ENCODE data around the gene TNS1. TPM values are rescaled to one million over a fixed set of nuclear protein-coding genes. Genes with fewer than 3 reads are reported as not detected.

TNS1 gene
- total and polyA plus RNA-seq, 9 of the 15 experiments (the other 6 are each of a cell fraction or from before 2014, with no cell fraction given) = 0.13 to 2.7 (median 0.77) TPM

GRCh38 chr2:217973008-217973787 lies 29.6 kb downstream of the TNS1 start (continued):
- TF ChIP-seq ZBTB40 (IDR thresholded peaks at IDR 0.05) (no peak), ZBTB40 (CRISPR knock-in tag; IDR thresholded peaks at IDR 0.05) (no peak), ATF7 (IDR thresholded peaks at IDR 0.05) (no peak), ZSCAN29 (IDR thresholded peaks at IDR 0.05) (no peak), ZNF23 (CRISPR knock-in tag; IDR thresholded peaks at IDR 0.05) (no peak)

Measured in K562 (cell line).